Mucosa of rectum (tissue), 2 donors: ENCODE measurements around the gene UFC1.
A peak's percentile ranks its signal among the peaks of the same experiment; 100 is the strongest.

Source experiments
- H3K27ac ChIP-seq, 2 donors: one replicate each; pipeline ENCODE4 v1.7.0; 2013; ENCODE audit warnings: inconsistent platforms in 2 of 2, low read depth in 2 of 2, low read length in 2 of 2
- H3K27me3 ChIP-seq, 2 donors: one replicate each; pipeline ENCODE4 v1.7.0; 2013; ENCODE audit warnings: low read length in 2 of 2; ENCODE audit not compliant: control insufficient read depth in 2 of 2, insufficient read depth in 2 of 2
- H3K36me3 ChIP-seq, 2 donors: one replicate each; pipeline ENCODE4 v1.7.0; 2013; ENCODE audit warnings: low read length in 2 of 2; ENCODE audit not compliant: control insufficient read depth in 2 of 2, insufficient read depth in 2 of 2
- H3K4me1 ChIP-seq, 2 donors: one replicate each; pipeline ENCODE4 v1.7.0; 2013; ENCODE audit warnings: low read length in 2 of 2, mild to moderate bottlenecking in 1 of 2; ENCODE audit not compliant: control insufficient read depth in 2 of 2, insufficient read depth in 2 of 2
- H3K4me3 ChIP-seq, 2 donors: one replicate each; pipeline ENCODE4 v1.7.0; 2013; ENCODE audit warnings: low read length in 2 of 2
- H3K9ac ChIP-seq, 2 donors: one replicate each; pipeline ENCODE4 v1.7.0; 2013; ENCODE audit warnings: low read length in 2 of 2, low read depth in 1 of 2, mild to moderate bottlenecking in 1 of 2
- H3K9me3 ChIP-seq, 2 donors: one replicate each; pipeline ENCODE4 v1.7.0; 2013; ENCODE audit warnings: low read length in 2 of 2; ENCODE audit not compliant: control insufficient read depth in 2 of 2
- donor health status: healthy.
- donor health status: Normal muscosa, but diverticular disease.

UFC1 gene

GRCh38 chr1:161189036-161189435 lies 35.3 kb downstream of the UFC1 start:
- H3K27me3 ChIP-seq = no peaks in the 10 kb centered on the region
- H3K36me3 ChIP-seq = peaks cover 0 to 4% of the 10 kb centered on the region in 2 donors
- no peak overlapping the region for H3K9ac ChIP-seq
- no peak overlapping the region for H3K4me3 ChIP-seq
- peaks cover 0 to 13% of the 10 kb centered on the region in 2 donors for H3K4me1 ChIP-seq
- H3K27ac ChIP-seq = no peak overlapping the region
- no peaks in the 10 kb centered on the region for H3K9me3 ChIP-seq

GRCh38 chr1:161190962-161191521 lies 37.3 kb downstream of the UFC1 start:
- peaks cover 0 to 10% of the 10 kb centered on the region in 2 donors for H3K4me1 ChIP-seq

GRCh38 chr1:161191971-161192370 lies 38.2 kb downstream of the UFC1 start:
- H3K27ac ChIP-seq = no peak overlapping the region
- H3K4me3 ChIP-seq = no peak overlapping the region
- H3K27me3 ChIP-seq = no peaks in the 10 kb centered on the region
- no peak overlapping the region for H3K9ac ChIP-seq
- H3K36me3 ChIP-seq = peaks cover 0 to 4% of the 10 kb centered on the region in 2 donors
- H3K9me3 ChIP-seq = no peaks in the 10 kb centered on the region
- H3K4me1 ChIP-seq = peaks cover 6 to 8% of the 10 kb centered on the region in 2 donors

More at GRCh38 chr1:161190962-161191521, 37.3 kb downstream of the UFC1 start:
- no peaks in the 10 kb centered on the region for H3K9me3 ChIP-seq
- no peak overlapping the region for H3K9ac ChIP-seq
- no peaks in the 10 kb centered on the region for H3K27me3 ChIP-seq
- H3K4me3 ChIP-seq = no peak overlapping the region
- H3K27ac ChIP-seq = no peak overlapping the region
- peaks cover 0 to 4% of the 10 kb centered on the region in 2 donors for H3K36me3 ChIP-seq

- Histone ChIP-seq H3K9me3 (no peaks in the 10 kb centered on the region), H3K27ac (no peak overlapping the region), H3K27me3 (no peaks in the 10 kb centered on the region), H3K36me3 (peaks cover 0 to 4% of the 10 kb centered on the region in 2 donors), H3K4me1 (peaks cover 7 to 14% of the 10 kb centered on the region in 2 donors), H3K9ac (no peak overlapping the region), H3K4me3 (no peak overlapping the region)
Measured at GRCh38 chr1:161192476-161193465, 39.0 kb downstream of the UFC1 start.

- no peak overlapping the region for H3K4me3 ChIP-seq
- no peak overlapping the region for H3K9ac ChIP-seq
- peaks cover 12 to 15% of the 10 kb centered on the region in 2 donors for H3K4me1 ChIP-seq
- no peaks in the 10 kb centered on the region for H3K27me3 ChIP-seq
- H3K9me3 ChIP-seq = no peaks in the 10 kb centered on the region
- peaks cover 0 to 4% of the 10 kb centered on the region in 2 donors for H3K36me3 ChIP-seq
- no peak overlapping the region for H3K27ac ChIP-seq
Measured at GRCh38 chr1:161193561-161194235, 39.9 kb downstream of the UFC1 start.

GRCh38 chr1:161195171-161195570 lies 41.4 kb downstream of the UFC1 start:
- no peak overlapping the region for H3K4me3 ChIP-seq
- no peak overlapping the region for H3K27ac ChIP-seq
- no peaks in the 10 kb centered on the region for H3K9me3 ChIP-seq
- H3K9ac ChIP-seq = no peak overlapping the region
- peaks cover 0 to 4% of the 10 kb centered on the region in 2 donors for H3K36me3 ChIP-seq
- H3K4me1 ChIP-seq = peaks cover 20 to 21% of the 10 kb centered on the region in 2 donors
- no peaks in the 10 kb centered on the region for H3K27me3 ChIP-seq

GRCh38 chr1:161196111-161196510 lies 42.3 kb downstream of the UFC1 start:
- Histone ChIP-seq H3K9me3 (no peaks in the 10 kb centered on the region), H3K9ac (no peak overlapping the region), H3K36me3 (peaks cover 0 to 4% of the 10 kb centered on the region in 2 donors), H3K4me1 (peaks cover 26 to 31% of the 10 kb centered on the region in 2 donors), H3K27me3 (no peaks in the 10 kb centered on the region), H3K4me3 (no peak overlapping the region), H3K27ac (peak overlapping the region; percentile 54 to 97)

GRCh38 chr1:161196521-161197451 lies 43.0 kb downstream of the UFC1 start:
- H3K9ac ChIP-seq = peak overlapping the region; percentile 8 to 49
- no peaks in the 10 kb centered on the region for H3K27me3 ChIP-seq
- H3K27ac ChIP-seq = peak overlapping the region; percentile 54 to 97
- peaks cover 33 to 36% of the 10 kb centered on the region in 2 donors for H3K4me1 ChIP-seq
- H3K36me3 ChIP-seq = no peaks in the 10 kb centered on the region
- H3K4me3 ChIP-seq = peak overlapping the region in 1 of 2 donors; percentile 53
- no peaks in the 10 kb centered on the region for H3K9me3 ChIP-seq

- Histone ChIP-seq H3K4me1 (peaks cover 34 to 36% of the 10 kb centered on the region in 2 donors), H3K4me3 (peak overlapping the region; percentile 6 to 53), H3K9me3 (no peaks in the 10 kb centered on the region), H3K9ac (peak overlapping the region; percentile 8 to 14), H3K36me3 (no peaks in the 10 kb centered on the region), H3K27me3 (no peaks in the 10 kb centered on the region), H3K27ac (peak overlapping the region in 1 of 2 donors; percentile 97)
Measured at GRCh38 chr1:161197560-161198193, 43.9 kb downstream of the UFC1 start.
